ENCODE measurements around the gene TRIM47. TPM values are rescaled to one million over a fixed set of nuclear protein-coding genes. Genes with fewer than 3 reads are reported as not detected.

Gene TRIM47
- total and polyA plus RNA-seq, 2 of the 13 experiments (the other 11 are each of a cell fraction or from before 2014, with no cell fraction given), result 33.5 to 82.0 TPM

GRCh38 chr17:75922963-75923874 is 44.8 kb upstream of the TRIM47 start (continued):
- TF ChIP-seq ZNF235 (CRISPR knock-in tag; IDR thresholded peaks at IDR 0.05; ENCODE audit: borderline replicate concordance), result no peak
- no peak for TF ChIP-seq RFX3 (CRISPR knock-in tag; IDR thresholded peaks at IDR 0.05)
- no peak for TF ChIP-seq ZBTB1 (CRISPR knock-in tag; IDR thresholded peaks at IDR 0.05; ENCODE audit: borderline replicate concordance)
- no peak for TF ChIP-seq CCAR2 (optimal IDR thresholded peaks at IDR 0.05; ENCODE audit: low read depth, low read length)
- no peak for TF ChIP-seq TSC22D2 (CRISPR knock-in tag; IDR thresholded peaks at IDR 0.05; ENCODE audit: borderline replicate concordance)
- no peak for TF ChIP-seq ZNF83 (CRISPR knock-in tag; IDR thresholded peaks at IDR 0.05; ENCODE audit: borderline replicate concordance)
- TF ChIP-seq, protein P1, sequence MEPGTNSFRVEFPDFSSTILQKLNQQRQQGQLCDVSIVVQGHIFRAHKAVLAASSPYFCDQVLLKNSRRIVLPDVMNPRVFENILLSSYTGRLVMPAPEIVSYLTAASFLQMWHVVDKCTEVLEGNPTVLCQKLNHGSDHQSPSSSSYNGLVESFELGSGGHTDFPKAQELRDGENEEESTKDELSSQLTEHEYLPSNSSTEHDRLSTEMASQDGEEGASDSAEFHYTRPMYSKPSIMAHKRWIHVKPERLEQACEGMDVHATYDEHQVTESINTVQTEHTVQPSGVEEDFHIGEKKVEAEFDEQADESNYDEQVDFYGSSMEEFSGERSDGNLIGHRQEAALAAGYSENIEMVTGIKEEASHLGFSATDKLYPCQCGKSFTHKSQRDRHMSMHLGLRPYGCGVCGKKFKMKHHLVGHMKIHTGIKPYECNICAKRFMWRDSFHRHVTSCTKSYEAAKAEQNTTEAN (CRISPR knock-in tag; conservative IDR thresholded peaks at IDR 0.05), result 0 out of 2 replicates have a peak, but pooled peaks have one; percentile 26
- 0 out of 2 replicates have a peak, but pooled peaks have one; percentile 14 for TF ChIP-seq ZNF572 (CRISPR knock-in tag; IDR thresholded peaks at IDR 0.05)
- TF ChIP-seq MIXL1 (CRISPR knock-in tag; IDR thresholded peaks at IDR 0.05), result no peak
- no peak for TF ChIP-seq AKAP8 (CRISPR knock-in tag; IDR thresholded peaks at IDR 0.05)
- TF ChIP-seq ZNF614 (CRISPR knock-in tag; IDR thresholded peaks at IDR 0.05; ENCODE audit: borderline replicate concordance), result no peak
- TF ChIP-seq, protein P2, sequence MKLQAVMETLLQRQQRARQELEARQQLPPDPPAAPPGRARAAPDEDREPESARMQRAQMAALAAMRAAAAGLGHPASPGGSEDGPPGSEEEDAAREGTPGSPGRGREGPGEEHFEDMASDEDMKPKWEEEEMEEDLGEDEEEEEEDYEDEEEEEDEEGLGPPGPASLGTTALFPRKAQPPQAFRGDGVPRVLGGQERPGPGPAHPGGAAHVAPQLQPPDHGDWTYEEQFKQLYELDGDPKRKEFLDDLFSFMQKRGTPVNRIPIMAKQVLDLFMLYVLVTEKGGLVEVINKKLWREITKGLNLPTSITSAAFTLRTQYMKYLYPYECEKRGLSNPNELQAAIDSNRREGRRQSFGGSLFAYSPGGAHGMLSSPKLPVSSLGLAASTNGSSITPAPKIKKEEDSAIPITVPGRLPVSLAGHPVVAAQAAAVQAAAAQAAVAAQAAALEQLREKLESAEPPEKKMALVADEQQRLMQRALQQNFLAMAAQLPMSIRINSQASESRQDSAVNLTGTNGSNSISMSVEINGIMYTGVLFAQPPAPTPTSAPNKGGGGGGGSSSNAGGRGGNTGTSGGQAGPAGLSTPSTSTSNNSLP (IDR thresholded peaks at IDR 0.05; ENCODE audit: low read depth, low read length), result no peak
- TF ChIP-seq MLLT10 (CRISPR knock-in tag; IDR thresholded peaks at IDR 0.05), result no peak
- TF ChIP-seq ZFP37 (CRISPR knock-in tag; IDR thresholded peaks at IDR 0.05; ENCODE audit: borderline replicate concordance), result 0 out of 2 replicates have a peak, but pooled peaks have one; percentile 37
- 0 out of 2 replicates have a peak, but pooled peaks have one; percentile 34 for TF ChIP-seq REPIN1 (CRISPR knock-in tag; IDR thresholded peaks at IDR 0.05; ENCODE audit: borderline replicate concordance, low read depth)
- TF ChIP-seq, protein P3, sequence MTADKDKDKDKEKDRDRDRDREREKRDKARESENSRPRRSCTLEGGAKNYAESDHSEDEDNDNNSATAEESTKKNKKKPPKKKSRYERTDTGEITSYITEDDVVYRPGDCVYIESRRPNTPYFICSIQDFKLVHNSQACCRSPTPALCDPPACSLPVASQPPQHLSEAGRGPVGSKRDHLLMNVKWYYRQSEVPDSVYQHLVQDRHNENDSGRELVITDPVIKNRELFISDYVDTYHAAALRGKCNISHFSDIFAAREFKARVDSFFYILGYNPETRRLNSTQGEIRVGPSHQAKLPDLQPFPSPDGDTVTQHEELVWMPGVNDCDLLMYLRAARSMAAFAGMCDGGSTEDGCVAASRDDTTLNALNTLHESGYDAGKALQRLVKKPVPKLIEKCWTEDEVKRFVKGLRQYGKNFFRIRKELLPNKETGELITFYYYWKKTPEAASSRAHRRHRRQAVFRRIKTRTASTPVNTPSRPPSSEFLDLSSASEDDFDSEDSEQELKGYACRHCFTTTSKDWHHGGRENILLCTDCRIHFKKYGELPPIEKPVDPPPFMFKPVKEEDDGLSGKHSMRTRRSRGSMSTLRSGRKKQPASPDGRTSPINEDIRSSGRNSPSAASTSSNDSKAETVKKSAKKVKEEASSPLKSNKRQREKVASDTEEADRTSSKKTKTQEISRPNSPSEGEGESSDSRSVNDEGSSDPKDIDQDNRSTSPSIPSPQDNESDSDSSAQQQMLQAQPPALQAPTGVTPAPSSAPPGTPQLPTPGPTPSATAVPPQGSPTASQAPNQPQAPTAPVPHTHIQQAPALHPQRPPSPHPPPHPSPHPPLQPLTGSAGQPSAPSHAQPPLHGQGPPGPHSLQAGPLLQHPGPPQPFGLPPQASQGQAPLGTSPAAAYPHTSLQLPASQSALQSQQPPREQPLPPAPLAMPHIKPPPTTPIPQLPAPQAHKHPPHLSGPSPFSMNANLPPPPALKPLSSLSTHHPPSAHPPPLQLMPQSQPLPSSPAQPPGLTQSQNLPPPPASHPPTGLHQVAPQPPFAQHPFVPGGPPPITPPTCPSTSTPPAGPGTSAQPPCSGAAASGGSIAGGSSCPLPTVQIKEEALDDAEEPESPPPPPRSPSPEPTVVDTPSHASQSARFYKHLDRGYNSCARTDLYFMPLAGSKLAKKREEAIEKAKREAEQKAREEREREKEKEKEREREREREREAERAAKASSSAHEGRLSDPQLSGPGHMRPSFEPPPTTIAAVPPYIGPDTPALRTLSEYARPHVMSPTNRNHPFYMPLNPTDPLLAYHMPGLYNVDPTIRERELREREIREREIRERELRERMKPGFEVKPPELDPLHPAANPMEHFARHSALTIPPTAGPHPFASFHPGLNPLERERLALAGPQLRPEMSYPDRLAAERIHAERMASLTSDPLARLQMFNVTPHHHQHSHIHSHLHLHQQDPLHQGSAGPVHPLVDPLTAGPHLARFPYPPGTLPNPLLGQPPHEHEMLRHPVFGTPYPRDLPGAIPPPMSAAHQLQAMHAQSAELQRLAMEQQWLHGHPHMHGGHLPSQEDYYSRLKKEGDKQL (CRISPR knock-in tag; IDR thresholded peaks at IDR 0.05; ENCODE audit: low read depth), result no peak
- TF ChIP-seq ZNF484 (CRISPR knock-in tag; IDR thresholded peaks at IDR 0.05; ENCODE audit: borderline replicate concordance, low read depth), result no peak
- no peak for TF ChIP-seq ZNF777 (CRISPR knock-in tag; IDR thresholded peaks at IDR 0.05)
- TF ChIP-seq BORCS8-MEF2B (CRISPR knock-in tag; IDR thresholded peaks at IDR 0.05), result peak; percentile 73; the same call in 1 of the 2 replicates
- 0 out of 2 replicates have a peak, but pooled peaks have one; percentile 7 for TF ChIP-seq SOX5 (CRISPR knock-in tag; IDR thresholded peaks at IDR 0.05; ENCODE audit: borderline replicate concordance)
- TF ChIP-seq TRIM24 (CRISPR knock-in tag; IDR thresholded peaks at IDR 0.05), result no peak

Measured in HepG2 (cell line).